GM19025 (cell line): ENCODE data around the gene COPS9.

Source experiments
- ATAC-seq: cut with Tn5 transposase; IDR thresholded peaks from one replicate; pipeline ENCODE4 v1.9.1; 2021; ENCODE audit warnings: mild to moderate bottlenecking, low read depth, moderate library complexity; ENCODE audit not compliant: unreplicated experiment

COPS9 gene

DNA sequence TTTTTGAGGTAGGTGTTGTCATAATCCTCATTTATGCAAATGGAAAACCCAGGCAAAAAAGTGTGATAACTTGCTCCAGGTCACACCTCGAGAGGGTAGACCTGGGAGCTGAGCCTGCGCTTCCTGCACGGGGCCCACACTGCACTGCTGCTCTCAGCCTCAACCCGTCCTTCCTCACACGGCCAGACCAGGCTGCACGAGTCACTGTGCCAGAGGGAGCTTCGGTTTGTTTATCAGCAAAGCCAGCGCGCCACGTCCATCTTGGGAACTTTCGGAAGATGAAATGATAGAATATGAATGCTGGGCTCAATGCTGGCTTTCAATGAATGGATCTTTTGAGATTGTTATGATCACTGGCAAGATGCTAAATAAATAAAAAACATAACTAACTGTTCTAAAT lies 14.4 kb downstream of the COPS9 start:
- no peak for ATAC-seq

- no peak for ATAC-seq
These were observed 14.9 kb downstream of the COPS9 start for GRCh38 chr2:240121190-240121589.

DNA sequence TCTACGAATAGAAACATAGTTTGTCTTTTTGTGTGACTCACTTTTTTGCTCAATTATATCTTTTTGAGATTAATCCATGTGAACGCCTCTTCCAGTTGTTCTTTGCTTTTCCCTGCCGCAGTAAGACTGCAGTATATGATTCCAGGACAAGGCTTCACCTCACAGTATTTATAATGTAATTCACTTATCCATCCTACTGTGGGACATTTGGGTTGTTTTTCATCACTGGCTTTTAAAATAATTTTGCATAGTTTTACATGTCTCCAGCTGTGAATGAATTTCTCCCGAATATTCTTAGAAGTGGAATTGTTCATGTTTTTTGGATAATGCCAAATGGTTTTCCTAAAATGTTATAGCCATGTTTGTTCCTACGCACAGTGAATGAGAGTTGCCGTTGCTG lies 21.9 kb downstream of the COPS9 start:
- ATAC-seq = no peak

DNA sequence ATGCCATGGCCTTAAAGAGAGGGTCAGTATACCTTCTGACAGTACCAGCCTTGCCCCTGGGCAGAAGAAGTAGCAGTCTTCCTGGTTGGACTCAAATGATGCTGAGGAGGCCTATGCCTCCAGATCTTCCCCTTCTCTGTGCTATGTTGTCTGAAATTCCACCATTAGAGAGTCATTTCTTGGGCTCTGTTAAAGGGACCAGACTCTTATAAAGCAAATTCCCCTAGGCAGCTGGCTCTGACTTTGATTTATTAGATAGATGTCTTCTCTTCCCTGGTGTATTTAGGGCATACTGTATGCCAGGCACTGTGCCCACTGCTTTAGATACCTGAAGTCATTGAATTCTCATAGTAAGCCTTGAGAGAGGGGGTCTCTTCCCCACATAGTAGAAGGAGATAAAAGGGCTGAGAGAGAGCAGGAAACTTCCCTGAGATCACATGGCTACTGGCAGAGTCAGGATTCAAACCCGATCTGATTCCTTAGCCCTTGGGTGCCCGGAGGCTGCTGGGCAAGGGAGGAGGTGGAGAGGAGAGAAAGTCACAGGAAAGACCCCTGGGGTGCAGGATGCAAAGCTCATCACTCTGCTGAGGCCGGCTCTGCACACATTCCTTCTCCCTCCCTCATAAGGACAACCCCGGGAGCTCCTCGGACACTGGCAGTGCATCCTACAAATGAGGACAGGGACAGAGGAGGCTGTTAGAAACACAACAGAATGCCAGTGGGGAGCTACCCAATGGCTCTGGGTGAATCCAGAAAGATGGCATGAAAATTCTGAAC lies 23.0 kb downstream of the COPS9 start:
- no peak for ATAC-seq

GRCh38 chr2:240111253-240111652 lies 24.9 kb downstream of the COPS9 start:
- no peak for ATAC-seq

DNA sequence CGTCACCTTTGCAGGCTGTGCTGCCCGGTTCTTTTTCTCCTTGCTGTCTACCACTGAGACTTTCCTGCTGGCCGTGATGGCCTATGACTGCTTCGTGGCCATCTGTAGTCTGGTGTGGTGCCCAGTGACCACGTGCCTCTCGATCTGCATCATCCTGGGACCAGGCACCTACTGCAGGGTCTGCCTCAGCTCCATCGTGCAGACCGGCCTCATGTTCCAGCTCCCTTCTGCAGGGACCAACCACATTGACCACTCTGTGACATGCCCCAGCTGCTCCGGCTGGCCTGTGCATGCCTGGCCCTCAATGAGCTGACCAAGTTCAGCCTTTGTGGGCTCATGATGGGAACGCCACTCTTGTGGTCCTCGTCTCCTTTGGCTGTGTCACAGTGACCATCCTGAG lies 26.7 kb downstream of the COPS9 start:
- ATAC-seq = no peak

GRCh38 chr2:240107477-240107796 lies 28.7 kb downstream of the COPS9 start:
- no peak for ATAC-seq

- no peak for ATAC-seq
These were observed 29.2 kb downstream of the COPS9 start for GRCh38 chr2:240106765-240107476.

- no peak for ATAC-seq
These were observed 30.1 kb downstream of the COPS9 start for GRCh38 chr2:240105982-240106381.

- no peak for ATAC-seq
These were observed 33.0 kb downstream of the COPS9 start for GRCh38 chr2:240103136-240103535.

DNA sequence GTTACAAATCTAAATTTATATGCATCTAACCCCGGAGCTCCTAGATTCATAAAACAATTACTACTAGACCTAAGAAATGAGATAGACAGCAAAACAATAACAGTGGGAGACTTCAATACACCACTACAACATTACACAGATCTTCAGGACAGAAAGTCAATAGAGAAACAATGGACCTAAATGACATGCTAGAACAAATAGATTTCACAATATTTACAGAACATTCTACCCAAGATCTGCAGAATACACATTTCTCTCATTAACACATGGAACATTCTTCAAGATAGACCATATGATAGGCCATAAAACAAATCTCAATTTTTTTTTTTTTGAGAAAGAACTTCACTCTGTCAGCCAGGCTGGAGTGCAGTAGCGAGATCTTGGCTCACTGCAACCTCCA lies 37.8 kb downstream of the COPS9 start:
- no peak for ATAC-seq

GRCh38 chr2:240095556-240096523 lies 40.3 kb downstream of the COPS9 start:
- ATAC-seq = no peak

- ATAC-seq = no peak
These were observed 46.8 kb downstream of the COPS9 start for GRCh38 chr2:240089306-240089705.

- ATAC-seq = no peak
These were observed 49.5 kb downstream of the COPS9 start for GRCh38 chr2:240086563-240086962.
